Spleen (tissue), 11 donors: ENCODE results near the gene SIRT5. TPM values are rescaled to one million over a fixed set of nuclear protein-coding genes. Genes with fewer than 3 reads are reported as not detected.

Experiments
- DNase-seq: peaks from one replicate; pipeline ENCODE4 v3.0.0-alpha.2; 2020
- H3K27ac ChIP-seq, 8 donors: fragments of 200-600 bp; sonication (generic) in 7 of 8; 1 replicate in 4 of 8; 2 replicates in 4 of 8; pipeline versions ENCODE4 v1.5.0 to v1.8.0; 2016 to 2021; ENCODE audit warnings: inconsistent platforms in 4 of 8, mild to moderate bottlenecking in 4 of 8, moderate library complexity in 1 of 8
- H3K27me3 ChIP-seq, 7 donors: fragments of 200-600 bp; sonication (generic) in 6 of 7; replicated peaks in 1 of 7; 1 replicate in 4 of 7; 2 replicates in 3 of 7; pipeline versions ENCODE4 v1.5.0 to v1.8.0; 2016 to 2021; ENCODE audit warnings: inconsistent platforms in 3 of 7, mild to moderate bottlenecking in 1 of 7
- H3K36me3 ChIP-seq, 6 donors: fragments of 200-600 bp; sonication (generic) in 5 of 6; 1 replicate in 4 of 6; 2 replicates in 2 of 6; pipeline versions ENCODE4 v1.5.0 to v1.8.0; 2016 to 2021; ENCODE audit warnings: inconsistent platforms in 2 of 6
- H3K4me1 ChIP-seq, 6 donors: fragments of 200-600 bp; sonication (generic) in 5 of 6; 1 replicate in 3 of 6; 2 replicates in 3 of 6; pipeline versions ENCODE4 v1.5.0 to v1.8.0; 2016 to 2021; ENCODE audit warnings: inconsistent platforms in 3 of 6
- H3K4me3 ChIP-seq, 8 donors: fragments of 200-600 bp; sonication (generic) in 7 of 8; 1 replicate in 4 of 8; 2 replicates in 4 of 8; pipeline versions ENCODE4 v1.5.0 to v1.8.0; 2016 to 2021; ENCODE audit warnings: inconsistent platforms in 4 of 8, mild to moderate bottlenecking in 4 of 8, moderate library complexity in 2 of 8
- H3K9me3 ChIP-seq, 8 donors: fragments of 200-600 bp; sonication (generic) in 7 of 8; 1 replicate in 4 of 8; 2 replicates in 4 of 8; pipeline versions ENCODE4 v1.5.0 to v1.8.0; 2016 to 2021; ENCODE audit warnings: inconsistent platforms in 4 of 8
- POLR2A ChIP-seq, 3 donors: fragments of 450-650 bp; IDR thresholded peaks; one replicate each; pipeline ENCODE4 v1.5.1; 2017; ENCODE audit warnings: antibody characterized with exemption in 3 of 3, mild to moderate bottlenecking in 1 of 3
- POLR2AphosphoS5 ChIP-seq, 3 donors: sonication (generic); formaldehyde crosslinking; IDR thresholded peaks; one replicate each; pipeline ENCODE4 v1.5.1; 2017; ENCODE audit warnings: antibody characterized with exemption in 3 of 3
- WGBS, 5 donors: extraction: QIAGEN DNeasy Blood & Tissue Kit in 3 of 5; methylation state at CpG; one replicate each; pipeline versions ENCODE4 v1.1.5 to v1.1.7; 2013 to 2018; 5-methylcytosine and 5-hydroxymethylcytosine counted together
- intact Hi-C: fragments of 100-400 bp; cut with DNase I; formaldehyde crosslinking; loops from one replicate; pipeline ENCODE4 v1.15.0; 2023; ENCODE audit warnings: low total_unique reads
- polyA plus RNA-seq, 3 donors: library from polyadenylated mRNA; stranded (reverse); fragments of 200-250 nt; gene quantifications; one replicate each; pipeline ENCODE4 v1.2.1, GENCODE V29; 2013
- total RNA-seq, 7 donors: library from RNA; depleted of rRNA in 3 of 7; stranded (reverse); fragments of >200 nt in 3 of 7; fragmentation: NEBNext Ultra II Directional in 4 of 7; extraction: Animal tissue kit (Norgen Biotek cat#: 25700) in 4 of 7; gene quantifications; one replicate each; pipeline versions ENCODE4 v1.1.0 to v1.2.1, GENCODE V29; 2016 to 2021
- TF ChIP-seq, protein P1 (sequence below), 11 experiments: fragments of 200-600 bp in 7 of 11; fragments of 450-650 bp in 4 of 11; sonication (generic) in 4 of 11; IDR thresholded peaks in 8 of 11; conservative IDR thresholded peaks in 3 of 11; 1 replicate in 7 of 11; 2 replicates in 4 of 11; pipeline versions ENCODE4 v1.4.0 to v1.8.0; 2016 to 2021; ENCODE audit warnings: antibody characterized with exemption in 11 of 11, inconsistent platforms in 4 of 11, mild to moderate bottlenecking in 1 of 11
- donor health status: healthy with polysubstance abuse.
- donor health status: DM: no; HTN: no; CAD: no; lungs with moderate emphysema.
- donor health status: DM: no; HTN: no; CAD: no.
- donor health status: Bipolar disorder and iron deficiency.
- donor health status: healthy.
- donor health status: DM: no; HTN: no; CAD: no.
- donor health status: DM: yes; HTN: yes; CAD: no.

The SIRT5 gene
- total and polyA plus RNA-seq, 10 donors = 8.2 to 23.7 (median 16.1) TPM

DNA sequence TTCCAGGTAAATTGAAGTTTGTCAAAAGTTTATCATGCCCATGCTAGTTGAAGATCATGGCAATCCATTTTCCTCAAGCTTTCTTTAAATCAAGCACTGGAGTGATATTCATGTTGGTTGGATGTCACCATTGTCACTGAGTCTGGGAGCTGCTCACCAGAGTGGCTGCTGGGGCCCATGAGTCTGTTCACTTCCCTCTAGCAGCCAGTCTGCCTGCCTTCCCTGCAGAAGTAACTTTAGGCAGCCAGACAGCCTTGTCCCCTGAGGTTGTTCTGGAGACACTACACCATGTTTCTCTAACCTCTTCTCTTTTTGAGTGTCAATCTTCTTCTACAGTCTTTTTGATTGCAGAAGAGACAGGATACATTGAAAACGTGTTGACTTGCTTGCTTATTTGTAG, 5.5 kb downstream of the SIRT5 start:
- intact Hi-C loops = no loop called here

DNA sequence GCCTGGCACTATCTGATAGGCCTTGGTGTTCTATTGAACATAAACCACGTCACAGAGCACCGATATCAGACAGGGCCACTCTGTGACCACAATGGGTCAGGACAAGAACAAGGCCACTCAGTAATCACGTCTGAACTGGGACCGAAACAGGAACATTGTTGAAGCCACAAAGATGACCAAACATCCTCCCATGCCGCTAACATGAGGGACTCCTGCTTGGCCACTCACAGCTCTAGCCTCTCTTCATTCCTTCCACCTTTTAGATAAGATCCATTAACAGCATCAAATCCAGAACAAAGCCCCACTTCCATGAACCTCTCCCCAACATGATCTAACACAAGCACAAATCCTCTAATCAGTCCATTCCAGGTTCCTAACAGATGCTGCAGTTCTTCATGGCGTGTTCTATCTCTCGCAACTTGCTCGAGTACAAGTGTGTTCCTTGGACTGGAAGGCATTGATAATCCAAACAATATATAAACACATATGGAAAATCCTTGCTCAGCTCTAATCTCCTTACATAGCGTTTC, 7.4 kb downstream of the SIRT5 start:
- Histone ChIP-seq H3K4me3 (no peak overlapping the region), H3K27me3 (no peaks in the 10 kb centered on the region), H3K27ac (peak overlapping the region in 6 of 8 donors; percentile 34 to 86 (median 70)), H3K9me3 (peaks cover 0 to 4% (median 0%) of the 10 kb centered on the region in 8 donors), H3K4me1 (peaks cover 0 to 18% (median under 1%) of the 10 kb centered on the region in 6 donors), H3K36me3 (peaks cover 0 to 50% (median 10%) of the 10 kb centered on the region in 6 donors)
- intact Hi-C loops = no loop called here
- DNase-seq = no peak
- TF ChIP-seq POLR2AphosphoS5 (IDR thresholded peaks at IDR 0.05) = peak in 1 of 3 donors; percentile 31
- TF ChIP-seq, protein P1, sequence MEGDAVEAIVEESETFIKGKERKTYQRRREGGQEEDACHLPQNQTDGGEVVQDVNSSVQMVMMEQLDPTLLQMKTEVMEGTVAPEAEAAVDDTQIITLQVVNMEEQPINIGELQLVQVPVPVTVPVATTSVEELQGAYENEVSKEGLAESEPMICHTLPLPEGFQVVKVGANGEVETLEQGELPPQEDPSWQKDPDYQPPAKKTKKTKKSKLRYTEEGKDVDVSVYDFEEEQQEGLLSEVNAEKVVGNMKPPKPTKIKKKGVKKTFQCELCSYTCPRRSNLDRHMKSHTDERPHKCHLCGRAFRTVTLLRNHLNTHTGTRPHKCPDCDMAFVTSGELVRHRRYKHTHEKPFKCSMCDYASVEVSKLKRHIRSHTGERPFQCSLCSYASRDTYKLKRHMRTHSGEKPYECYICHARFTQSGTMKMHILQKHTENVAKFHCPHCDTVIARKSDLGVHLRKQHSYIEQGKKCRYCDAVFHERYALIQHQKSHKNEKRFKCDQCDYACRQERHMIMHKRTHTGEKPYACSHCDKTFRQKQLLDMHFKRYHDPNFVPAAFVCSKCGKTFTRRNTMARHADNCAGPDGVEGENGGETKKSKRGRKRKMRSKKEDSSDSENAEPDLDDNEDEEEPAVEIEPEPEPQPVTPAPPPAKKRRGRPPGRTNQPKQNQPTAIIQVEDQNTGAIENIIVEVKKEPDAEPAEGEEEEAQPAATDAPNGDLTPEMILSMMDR (IDR thresholded peaks at IDR 0.05 in 8 of 11, conservative IDR thresholded peaks at IDR 0.05 in 3 of 11) = no peak
- no peak for TF ChIP-seq POLR2A (IDR thresholded peaks at IDR 0.05)
- 62 to 83% (median 76%) methylated on average over 9 of the region's 9 CpGs for WGBS, 5 donors

More for the DNA sequence above, 5.5 kb downstream of the SIRT5 start:
- 43 to 76% (median 62%) methylated on average over 1 of the region's 1 CpG for WGBS, 5 donors
- peaks cover 0 to 37% (median 9%) of the 10 kb centered on the region in 6 donors for H3K36me3 ChIP-seq
- no peak overlapping the region for H3K4me3 ChIP-seq
- DNase-seq = no peak
- peaks cover 0 to 4% (median 0%) of the 10 kb centered on the region in 8 donors for H3K9me3 ChIP-seq
- H3K4me1 ChIP-seq = peaks cover 5 to 36% (median 11%) of the 10 kb centered on the region in 6 donors
- H3K27ac ChIP-seq = peak overlapping the region in 5 of 8 donors; percentile 26 to 86 (median 79)
- TF ChIP-seq, protein P1 (IDR thresholded peaks at IDR 0.05 in 8 of 11, conservative IDR thresholded peaks at IDR 0.05 in 3 of 11) = no peak
- no peak for TF ChIP-seq POLR2AphosphoS5 (IDR thresholded peaks at IDR 0.05)
- no peak for TF ChIP-seq POLR2A (IDR thresholded peaks at IDR 0.05)
- H3K27me3 ChIP-seq = no peaks in the 10 kb centered on the region

DNA sequence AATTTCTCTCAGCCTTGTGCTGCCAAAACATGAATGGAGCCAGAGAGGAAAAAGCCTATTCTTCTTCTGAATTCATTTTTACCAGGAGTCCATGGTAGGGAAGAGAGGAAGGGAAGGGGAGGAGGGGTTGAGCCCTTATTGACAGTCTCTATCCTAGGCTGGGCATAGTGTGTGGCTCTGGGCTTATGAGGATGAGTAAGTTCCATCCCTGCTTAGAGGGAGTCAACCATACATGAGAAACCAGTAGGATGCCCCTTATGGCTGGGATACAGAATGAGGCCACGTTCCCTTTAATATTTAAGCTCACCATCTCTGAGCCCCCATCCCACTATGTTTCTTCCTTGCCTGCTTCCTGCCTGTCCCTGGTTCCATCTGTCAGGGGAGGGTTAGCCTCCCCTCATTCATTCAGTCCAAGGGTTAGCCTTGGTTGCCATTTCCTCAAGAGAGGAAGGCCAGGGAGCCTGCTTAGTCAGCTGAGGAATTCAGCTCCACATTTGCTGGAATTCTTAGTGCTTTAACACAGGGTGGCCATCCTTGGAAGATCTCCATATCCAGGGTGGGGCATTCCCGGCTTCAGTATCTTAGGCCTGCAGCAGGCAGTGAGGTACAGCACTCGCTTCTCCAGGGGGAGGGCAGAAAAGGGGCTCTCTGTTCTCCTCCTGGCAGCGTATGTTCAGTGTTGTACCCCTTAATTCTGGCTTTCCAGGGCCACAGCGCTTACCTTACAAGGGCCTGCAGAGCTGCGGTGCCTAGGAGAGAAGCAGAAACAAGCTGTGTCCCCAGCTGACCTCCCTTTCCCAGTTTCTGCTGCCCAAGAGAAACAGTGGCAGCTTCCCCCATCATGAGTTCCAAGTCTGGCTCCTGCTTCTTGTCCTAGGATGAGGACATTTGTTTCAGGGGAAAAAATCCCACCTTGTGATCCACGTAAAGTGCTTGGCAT, 12.5 kb downstream of the SIRT5 start:
- Histone ChIP-seq H3K27ac (no peak overlapping the region), H3K27me3 (no peaks in the 10 kb centered on the region)

More for the DNA sequence above, 12.5 kb downstream of the SIRT5 start:
- WGBS, 5 donors = 93 to 99% (median 94%) methylated on average over 6 to 7 of the region's 7 CpGs
- TF ChIP-seq, protein P1 (IDR thresholded peaks at IDR 0.05 in 8 of 11, conservative IDR thresholded peaks at IDR 0.05 in 3 of 11) = no peak
- TF ChIP-seq POLR2A (IDR thresholded peaks at IDR 0.05) (no peak), POLR2AphosphoS5 (IDR thresholded peaks at IDR 0.05) (no peak)
- H3K9me3 ChIP-seq = no peaks in the 10 kb centered on the region
- no peak overlapping the region for H3K4me3 ChIP-seq
- intact Hi-C loops = no loop called here
- H3K4me1 ChIP-seq = no peaks in the 10 kb centered on the region
- no peak for DNase-seq
- H3K36me3 ChIP-seq = peaks cover 4 to 73% (median 30%) of the 10 kb centered on the region in 6 donors
